GM21737 (cell line): ENCODE measurements around the gene IFT80.
"Not testable (repeated sequence)": the region's sequence is repeated elsewhere in the genome, so short reads cannot be mapped to it uniquely, and the experiment has no call there.

Experiments used
- ATAC-seq: cut with Tn5 transposase; IDR thresholded peaks from one replicate; pipeline ENCODE4 v1.9.1; 2021; ENCODE audit warnings: mild to moderate bottlenecking, moderate library complexity; ENCODE audit not compliant: unreplicated experiment

IFT80 gene

DNA sequence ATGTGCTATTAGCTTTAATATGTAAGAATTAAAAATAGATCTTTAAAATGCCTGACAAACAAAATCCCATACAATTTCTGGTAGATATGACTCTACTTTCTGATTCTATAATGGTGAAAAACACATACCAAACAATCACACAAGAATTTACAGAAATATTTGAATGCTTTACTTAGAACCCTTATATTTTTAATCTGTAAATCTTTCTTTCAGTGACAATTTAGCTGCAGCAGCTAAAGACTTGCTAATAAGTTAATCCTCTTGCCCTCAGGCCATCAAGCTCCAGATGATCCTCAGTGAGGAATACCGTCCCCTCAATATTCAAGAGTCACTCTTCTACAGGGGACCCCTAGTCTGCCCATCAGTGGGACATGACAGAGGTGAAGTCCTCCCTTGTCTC is 118.2 kb downstream of the IFT80 start:
- ATAC-seq = no peak

DNA sequence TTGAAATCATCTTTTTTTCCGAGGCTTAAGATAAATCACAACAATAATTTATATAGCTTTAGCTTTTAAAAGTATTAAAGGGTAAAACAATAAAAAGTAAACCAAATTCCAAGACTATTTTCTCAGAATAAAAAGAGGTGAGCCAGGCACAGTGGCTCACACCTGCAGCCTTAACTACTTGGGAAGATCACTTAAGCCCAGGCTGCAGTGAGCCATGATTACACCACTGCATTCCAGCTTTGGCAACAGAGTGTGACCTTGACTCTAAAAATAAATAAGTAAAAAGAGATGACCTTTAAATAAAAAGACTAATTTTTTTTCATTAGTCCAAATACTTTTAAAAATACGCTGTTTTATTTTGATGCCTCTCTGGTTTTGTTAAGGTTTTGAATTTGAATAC is 119.4 kb downstream of the IFT80 start:
- no peak for ATAC-seq

DNA sequence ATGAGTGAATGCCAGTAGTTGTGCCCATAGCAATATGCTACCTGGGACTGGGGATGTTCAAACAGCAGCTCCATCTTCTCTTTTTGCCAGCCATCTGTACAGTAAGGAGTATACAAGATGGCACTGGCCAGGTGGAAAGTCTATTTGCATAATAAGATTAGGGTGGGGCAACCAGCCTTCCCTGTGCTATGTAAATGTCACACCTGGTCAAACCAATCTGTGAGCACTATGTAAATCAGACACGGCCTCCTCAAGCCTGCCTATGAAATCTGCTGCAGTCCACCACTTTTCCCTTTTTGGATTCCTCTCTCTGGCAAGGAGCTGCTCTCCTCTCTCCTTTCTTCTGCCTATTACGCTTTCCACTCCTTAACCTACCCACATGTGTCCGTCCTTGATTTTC is 120.8 kb downstream of the IFT80 start:
- no peak for ATAC-seq

DNA sequence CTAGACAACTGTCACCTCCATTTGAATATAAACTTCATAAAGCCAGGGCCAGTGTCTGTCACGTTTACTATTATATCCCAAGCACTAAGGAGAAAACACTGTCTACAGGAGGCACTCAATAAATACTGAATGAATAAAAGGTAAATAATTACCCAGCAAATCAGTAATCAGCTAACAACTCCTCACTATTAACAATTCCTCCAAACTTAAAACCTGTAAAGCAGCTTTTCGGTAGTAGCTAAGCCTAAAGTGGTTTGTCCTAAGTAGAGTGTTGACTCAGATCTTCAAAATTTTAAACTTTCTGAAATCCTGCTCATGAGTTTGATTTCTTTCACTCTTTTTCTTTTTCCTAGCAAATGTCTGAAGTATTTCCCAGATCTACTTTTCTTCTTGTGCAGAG is 133.9 kb downstream of the IFT80 start:
- ATAC-seq = no peak

DNA sequence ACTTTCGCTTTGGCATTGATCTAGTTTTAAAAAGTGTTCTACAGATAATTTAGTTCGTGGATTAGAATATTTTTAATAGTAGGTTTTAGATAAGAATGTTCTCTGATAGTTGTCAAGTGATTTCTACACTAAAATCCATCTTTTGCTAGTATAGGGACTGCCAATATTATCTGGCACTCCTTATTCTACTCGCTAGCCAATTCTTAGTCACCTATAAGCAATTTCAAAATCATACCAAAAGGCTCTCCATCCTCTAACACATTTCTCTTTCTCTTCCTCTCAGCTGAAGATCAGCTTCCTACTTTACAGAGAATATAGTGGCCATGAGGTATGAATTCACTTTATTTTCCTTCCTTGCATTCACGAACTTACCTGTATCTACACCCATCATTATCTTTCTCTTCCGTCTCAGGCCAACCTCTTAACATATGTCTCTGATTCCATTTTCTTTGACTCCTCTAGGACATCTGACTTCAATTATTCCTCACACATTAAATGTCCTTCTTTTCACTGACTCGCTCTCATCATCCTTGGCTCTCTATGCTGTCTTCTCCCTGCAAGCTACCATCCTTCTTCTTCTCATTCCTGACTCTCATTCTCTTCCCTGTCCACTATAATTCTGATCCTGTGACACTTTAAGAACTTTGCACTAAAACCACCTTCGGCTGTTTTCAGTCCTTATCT is 138.3 kb downstream of the IFT80 start:
- no peak for ATAC-seq

DNA sequence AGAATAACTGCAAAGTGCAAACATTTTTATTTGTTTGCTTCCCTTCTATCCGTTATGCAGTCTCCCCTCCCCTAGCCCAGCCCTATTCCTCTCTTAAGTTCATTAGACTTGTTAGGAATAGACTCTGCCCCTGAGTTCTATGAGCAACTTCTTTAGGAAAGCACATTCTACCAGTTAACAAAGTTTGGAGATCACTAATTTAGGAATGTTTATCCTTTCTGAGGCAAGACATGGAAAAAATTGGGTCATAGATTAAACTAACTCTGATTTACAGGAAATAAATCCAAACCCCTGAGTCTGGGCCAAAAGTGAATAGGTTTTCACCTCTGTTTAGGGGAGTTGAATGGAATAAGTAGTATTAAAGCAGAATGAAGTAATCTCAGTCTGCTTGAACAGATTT is 139.4 kb downstream of the IFT80 start:
- ATAC-seq = no peak

DNA sequence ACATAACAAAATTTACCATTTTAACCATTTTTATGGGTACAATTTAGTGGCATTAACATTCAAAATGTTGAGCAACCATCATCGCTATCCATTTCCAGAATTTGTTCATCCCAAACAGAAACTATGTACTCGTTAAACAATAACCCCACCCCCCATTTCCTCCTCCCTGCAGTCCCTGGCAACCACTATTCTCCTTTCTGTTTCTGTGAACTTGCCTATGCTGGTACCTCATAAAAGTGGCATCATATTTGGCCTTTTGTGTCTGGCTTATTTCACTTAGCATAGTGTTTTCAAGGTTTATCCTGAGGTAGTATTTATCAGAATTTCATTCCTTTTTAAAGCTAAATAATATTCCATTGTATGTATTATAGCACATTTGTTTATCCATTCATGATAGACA is 141.4 kb downstream of the IFT80 start:
- ATAC-seq = no peak

DNA sequence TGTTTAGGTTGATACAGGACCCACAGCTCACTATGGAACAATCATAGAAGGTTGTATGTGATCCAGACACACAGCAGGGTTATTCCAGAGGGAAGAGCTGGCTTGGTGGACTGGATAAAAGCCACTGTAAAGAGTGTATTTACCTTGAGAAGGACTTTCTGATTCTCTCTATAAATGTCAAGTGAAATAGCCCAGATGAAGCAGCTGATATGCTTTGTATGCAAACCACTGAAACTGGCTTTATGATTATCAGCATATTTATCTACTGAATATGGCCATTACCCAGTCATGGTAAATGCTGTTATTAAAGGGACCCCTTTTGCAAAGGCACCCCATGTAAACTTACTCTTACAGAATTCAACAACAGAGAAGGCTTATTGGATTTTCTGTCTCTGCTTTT is 145.7 kb downstream of the IFT80 start:
- ATAC-seq = no peak

DNA sequence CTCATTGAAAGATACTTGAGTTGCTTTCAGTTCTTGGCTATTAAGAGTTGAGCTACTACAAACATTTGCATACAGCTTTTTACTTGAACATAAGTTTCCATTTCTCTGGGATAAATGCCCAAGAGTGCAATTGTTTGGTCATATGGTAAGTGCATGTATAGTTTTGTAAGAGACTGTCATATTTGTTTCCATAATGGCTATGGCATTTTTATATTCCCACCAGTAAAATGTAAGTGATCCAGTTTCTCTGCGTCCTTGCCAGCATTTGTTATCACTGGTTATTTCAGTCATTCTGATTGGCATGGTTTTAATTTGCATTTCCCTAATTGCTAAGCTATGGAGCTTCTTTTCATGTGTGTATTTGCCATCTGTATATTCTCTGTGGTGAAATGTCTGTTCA is 151.3 kb downstream of the IFT80 start:
- ATAC-seq = no peak

DNA sequence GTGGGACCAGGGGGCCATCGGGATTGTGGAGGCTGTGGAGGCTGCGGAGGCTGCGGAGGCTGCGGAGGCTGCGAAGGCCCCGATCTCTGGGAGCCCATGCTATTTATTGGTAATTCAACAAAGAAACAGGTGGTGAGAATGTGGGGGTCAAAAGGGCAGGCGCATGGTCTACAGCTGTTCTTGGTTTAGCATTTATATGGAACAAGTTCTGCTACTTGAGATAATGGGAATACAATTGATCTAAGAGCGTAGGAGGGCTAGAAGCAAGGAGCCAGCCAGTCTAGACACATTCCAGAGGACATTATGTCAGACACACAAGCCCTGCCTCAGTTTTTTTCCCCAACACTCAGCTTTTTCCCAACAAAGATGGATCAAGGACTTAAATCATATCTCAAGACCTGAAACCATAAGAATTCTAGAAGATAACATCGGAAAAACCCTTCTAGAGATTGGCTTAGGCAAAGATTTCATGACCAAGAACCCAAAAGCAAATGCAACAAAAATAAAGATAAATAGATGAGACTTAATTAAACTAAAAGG is 153.7 kb downstream of the IFT80 start:
- ATAC-seq = no peak

DNA sequence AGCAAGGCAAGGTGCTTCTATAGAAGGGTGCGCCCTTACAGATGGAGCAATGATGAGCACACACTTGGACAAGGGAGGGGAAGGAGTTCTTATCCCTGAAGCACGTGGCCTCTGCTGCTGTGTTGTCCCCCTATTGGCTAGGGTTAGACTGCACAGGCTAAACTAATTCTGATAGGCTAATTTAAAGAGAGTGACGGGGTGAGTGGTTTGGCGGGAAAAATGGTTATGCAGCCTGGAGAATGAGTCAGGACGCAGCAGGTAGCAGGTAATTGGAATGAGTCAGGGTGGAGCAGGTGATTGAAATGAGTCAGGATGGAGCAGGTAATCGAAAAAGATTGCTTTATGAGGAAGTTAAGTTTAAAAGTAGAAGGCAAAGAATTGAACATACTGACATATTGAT is 158.3 kb downstream of the IFT80 start:
- not testable (repeated sequence) for ATAC-seq

DNA sequence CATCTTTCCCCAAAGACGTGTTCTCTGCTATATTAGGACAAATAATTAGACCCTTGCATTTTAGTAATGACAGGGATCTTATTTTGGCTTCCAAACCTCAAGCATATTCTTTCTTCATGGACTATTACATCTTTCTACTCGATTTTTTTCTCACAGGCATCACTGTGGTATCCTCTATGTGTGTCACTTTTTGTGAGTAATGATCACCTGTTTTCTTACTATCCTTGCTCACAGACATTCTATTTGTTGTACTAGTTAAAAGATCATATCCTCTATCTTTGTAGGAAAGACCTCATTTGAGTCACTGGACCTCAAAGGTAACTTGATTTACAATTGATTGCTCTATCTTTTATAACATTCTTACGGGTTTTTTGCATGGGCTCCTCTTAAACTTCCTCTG is 167.0 kb downstream of the IFT80 start:
- no peak for ATAC-seq

DNA sequence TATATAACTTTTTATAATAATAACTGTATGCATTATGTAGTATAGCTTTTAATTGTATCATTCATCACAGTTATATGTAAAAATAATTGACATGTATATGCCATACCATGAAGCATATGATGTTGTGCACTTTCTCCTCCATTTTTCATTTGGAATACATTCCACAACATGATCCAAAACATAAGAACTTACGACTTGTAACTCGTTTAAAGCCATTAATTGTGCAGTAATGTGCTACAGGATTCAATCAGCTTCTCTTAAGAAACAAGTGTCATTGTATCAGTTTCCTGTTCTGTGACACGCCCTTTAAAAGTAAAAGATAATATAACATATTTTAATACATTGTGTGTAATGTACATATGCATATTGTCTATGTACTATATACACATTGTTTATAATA is 171.6 kb downstream of the IFT80 start:
- ATAC-seq = no peak

DNA sequence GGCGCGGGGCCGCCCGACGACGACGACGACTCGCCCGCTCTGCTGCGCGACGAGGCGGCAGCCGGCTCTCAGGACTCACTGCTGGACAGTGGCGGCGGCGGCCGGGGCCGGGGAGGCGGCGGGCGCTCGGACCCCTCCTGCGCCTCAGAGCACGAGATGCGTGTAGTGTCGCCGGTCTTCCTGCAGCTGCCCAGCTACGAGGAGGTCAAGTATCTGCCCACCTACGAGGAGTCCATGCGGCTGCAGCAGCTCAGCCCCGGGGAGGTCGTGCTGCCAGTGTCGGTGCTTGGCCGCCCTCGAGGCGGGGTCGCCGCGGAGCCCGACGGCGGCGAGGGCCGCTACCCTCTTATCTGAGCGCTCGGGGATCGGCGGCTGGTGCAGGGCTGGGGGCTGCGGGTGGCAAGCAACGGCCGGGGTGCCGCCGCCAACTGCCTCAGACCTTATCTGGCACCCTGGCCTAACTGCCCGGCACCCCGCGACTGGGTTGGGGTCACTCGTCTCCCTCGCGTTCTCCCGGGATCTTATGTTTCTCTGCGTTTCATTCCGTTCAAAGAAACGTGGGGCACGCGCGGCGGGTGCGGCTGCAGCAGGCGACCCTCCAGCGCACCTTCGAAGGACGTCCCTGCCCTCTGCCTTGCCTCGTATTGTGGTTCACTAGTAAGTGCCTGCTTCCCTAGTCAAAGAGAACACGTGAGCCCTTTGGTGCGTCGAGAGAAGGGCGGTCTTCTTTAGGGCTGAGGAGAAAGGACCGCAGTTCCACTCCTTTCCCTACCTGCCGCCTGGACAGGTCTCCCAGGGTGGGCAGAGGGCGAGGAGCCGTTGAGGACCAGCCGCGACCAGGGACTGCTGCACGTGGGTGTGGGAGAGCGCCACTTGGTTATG is 172.8 kb downstream of the IFT80 start:
- ATAC-seq = peak; percentile 29

DNA sequence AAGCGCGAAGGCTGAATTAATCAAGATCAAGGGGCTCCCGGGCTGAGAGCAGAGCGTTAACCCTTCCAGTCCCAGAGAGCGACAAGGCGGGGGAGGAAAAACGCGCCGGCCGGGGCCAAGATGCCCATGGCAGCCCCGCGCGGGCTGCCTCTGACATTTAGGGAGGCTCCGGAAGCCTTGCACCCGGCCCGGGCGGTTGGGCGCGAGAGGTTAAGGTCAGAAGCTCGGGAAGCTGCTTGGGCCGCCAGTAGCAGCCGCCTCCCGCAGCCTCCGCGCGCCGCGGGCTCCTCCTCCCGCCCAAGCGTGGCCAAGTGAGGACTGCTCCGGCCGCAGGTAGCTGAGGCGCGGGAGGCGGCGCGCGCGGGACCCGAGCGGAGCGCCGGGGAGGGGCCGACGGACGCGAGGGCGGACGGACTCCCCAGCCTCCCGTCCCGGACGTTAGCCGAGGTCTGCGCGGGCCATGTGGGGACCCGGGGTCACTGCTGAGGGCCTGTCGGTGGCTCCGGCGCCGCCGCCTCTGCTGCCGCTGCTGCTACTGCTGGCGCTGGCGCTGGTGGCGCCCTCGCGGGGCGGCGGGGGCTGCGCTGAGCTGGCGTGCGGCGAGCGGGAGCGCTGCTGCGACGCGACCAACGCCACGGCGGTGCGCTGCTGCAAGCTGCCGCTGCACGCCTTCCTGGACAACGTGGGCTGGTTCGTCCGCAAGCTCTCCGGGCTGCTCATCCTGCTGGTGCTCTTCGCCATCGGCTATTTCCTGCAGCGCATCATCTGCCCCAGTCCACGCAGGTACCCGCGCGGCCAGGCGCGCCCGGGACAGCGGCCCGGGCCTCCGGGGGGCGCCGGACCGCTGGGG is 173.6 kb downstream of the IFT80 start, which contains the start of gene C3orf80:
TSS of gene C3orf80 (plus strand) at position 247 of the 850 bp plus-strand sequence. CDS start at position 461, 214 bp downstream.
- ATAC-seq = peak; percentile 79

DNA sequence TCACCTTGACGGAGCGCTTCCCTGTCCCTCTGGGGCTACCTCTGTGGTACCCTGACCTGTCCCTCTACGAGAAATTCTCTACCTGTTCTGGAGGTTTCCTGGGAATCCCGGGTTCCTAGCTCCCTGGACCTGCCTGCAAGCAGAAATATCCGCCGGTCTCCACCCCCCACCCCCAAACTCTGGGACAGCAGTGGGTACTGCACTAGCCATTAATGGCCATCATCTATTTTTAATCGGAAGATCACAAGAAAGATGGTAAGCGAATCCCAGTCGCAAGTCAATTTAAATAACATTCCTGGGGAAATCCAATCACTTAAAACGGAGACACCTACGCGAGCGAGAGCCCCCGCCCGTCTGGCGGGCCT is 174.2 kb downstream of the IFT80 start:
- ATAC-seq = no peak

DNA sequence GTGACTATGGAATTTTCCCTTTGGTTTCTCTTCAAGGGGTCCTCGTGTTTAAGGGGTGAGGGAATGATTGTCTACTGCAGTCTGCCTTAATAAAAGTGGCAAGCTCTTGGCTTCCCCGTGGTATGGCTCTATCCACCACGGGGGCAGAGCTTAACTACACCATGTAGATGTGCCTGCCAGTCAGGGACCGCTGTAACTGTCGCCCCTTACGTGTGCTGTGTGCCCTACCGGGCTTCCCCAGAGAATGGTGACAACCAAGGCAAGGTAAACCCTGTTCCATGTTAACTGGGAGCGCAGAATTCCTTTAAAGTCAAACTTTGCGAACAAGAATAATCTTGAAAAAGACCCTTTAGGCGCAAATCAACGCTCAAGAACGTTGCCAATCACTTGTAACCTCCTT is 174.8 kb downstream of the IFT80 start:
- no peak for ATAC-seq

DNA sequence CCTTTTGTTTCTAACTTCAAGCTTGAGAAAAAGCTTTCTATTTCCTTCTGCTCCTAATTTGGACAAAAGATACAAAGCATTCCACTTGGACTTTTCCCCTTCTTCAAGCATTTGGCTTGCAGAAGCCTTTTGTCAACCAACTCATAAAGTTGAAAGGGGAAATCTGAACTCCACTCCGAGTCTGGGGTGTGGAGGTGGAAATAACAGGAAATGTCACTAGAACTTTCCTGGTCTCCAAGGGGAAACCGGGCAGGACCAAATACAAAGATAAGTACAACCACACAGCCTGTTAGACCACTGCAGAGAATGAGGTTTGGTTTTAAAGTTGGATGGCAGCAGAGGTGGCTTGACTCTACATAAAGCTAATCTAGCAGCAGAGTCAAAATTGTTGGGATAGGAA is 178.0 kb downstream of the IFT80 start:
- no peak for ATAC-seq

DNA sequence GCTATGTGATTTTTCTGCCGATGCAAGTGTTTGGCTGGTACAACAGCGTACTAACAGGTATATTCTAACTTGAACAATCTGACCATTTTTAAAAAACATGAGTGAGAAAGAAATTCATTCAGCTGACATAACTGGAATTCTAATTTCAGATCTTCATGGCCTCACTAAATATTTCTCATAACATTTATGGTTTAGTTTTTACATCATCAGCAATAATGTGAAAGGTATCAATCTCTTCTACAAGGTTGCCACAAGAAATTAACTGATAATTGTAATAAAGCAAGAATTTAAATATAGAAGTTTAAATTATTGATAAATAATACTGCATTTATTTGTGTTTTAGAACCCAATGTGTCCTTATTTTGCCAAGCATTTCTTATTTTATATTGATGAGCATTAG is 179.0 kb downstream of the IFT80 start:
- ATAC-seq = no peak

DNA sequence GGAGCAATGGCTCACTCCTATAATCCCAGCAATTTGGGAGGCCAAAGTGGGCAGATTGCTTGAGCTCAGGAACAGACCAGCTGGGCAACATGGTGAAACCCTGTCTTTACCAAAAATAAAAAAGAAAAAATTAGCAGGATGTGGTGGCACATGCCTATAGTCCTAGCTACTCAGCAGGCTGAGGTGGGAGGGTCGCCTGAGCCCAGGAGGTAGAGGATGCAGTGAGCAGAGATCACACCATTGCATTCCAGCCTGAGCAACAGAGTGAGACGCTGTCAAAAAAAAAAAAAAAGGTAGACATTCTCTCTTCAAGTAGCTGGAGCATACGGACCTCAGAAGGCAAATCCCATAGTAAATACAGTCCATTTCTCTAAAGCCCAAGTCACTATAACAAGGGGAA is 180.9 kb downstream of the IFT80 start:
- ATAC-seq = no peak

DNA sequence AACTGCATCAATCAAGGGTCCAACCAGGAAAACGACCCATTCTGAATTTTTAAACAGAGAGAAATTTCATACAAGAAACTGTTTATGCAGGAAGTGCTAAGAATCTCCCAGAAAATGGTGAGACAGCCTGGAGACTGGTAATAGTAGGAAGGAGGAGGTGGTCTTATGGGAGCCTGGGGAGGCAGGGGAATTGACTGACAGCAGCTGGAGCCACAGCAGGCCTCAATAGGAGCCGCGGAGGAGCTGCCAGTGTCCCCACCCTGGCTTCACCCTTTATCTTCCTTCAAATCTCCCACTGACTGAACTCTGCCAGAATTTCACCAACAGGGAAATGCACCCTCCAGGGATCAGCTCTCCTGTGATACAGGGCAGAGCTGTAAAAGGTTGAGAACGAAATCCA is 181.3 kb downstream of the IFT80 start:
- no peak for ATAC-seq
